GM19324 (cell line): ENCODE measurements around the gene RBP7.
A peak's percentile ranks its signal among the peaks of the same experiment; 100 is the strongest.
"Not testable (repeated sequence)": the region's sequence is repeated elsewhere in the genome, so short reads cannot be mapped to it uniquely, and the experiment has no call there.

Experiments
- ATAC-seq: cut with Tn5 transposase; IDR thresholded peaks from one replicate; pipeline ENCODE4 v1.9.1; 2021; ENCODE audit warnings: mild to moderate bottlenecking, moderate library complexity; ENCODE audit not compliant: unreplicated experiment, low FRiP score

Gene RBP7

DNA sequence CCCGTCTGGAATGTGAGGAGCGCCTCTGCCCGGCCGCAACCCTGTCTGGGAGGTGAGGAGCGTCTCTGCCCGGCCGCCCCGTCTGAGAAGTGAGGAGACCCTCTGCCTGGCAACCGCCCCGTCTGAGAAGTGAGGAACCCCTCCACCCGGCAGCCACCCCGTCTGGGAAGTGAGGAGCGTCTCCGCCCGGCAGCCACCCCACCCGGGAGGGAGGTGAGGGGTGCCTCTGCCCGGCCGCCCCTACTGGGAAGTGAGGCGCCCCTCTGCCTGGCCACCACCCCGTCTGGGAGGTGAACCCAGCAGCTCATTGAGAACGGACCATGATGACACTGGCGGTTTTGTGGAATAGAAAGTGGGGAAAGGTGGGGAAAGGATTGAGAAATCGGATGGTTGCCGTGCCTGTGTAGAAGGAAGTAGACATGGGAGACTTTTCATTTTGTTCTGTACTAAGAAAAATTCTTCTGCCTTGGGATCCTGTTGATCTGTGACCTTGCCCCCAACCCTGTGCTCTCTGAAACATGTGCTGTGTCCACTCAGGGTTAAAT, 32.0 kb downstream of the RBP7 start:
- ATAC-seq: not testable (repeated sequence)

DNA sequence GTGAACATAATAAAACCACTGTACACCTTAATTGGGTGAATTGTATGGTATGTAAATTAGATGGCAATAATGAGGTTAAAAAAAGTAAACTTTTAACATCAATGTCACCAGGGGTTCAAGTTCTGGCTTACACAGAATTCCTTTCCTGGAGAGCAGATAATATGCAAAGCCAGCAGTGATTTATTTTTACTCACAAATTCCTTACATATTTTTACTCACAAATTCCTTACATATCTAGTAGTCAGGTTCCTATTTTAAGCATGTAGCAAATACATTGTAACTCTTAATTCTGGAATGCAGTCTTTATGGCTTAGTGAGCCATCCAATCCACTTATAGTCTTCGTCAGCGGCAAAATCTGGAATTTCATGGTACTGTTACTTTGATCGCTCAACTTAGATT, 34.4 kb downstream of the RBP7 start:
- ATAC-seq: no peak

DNA sequence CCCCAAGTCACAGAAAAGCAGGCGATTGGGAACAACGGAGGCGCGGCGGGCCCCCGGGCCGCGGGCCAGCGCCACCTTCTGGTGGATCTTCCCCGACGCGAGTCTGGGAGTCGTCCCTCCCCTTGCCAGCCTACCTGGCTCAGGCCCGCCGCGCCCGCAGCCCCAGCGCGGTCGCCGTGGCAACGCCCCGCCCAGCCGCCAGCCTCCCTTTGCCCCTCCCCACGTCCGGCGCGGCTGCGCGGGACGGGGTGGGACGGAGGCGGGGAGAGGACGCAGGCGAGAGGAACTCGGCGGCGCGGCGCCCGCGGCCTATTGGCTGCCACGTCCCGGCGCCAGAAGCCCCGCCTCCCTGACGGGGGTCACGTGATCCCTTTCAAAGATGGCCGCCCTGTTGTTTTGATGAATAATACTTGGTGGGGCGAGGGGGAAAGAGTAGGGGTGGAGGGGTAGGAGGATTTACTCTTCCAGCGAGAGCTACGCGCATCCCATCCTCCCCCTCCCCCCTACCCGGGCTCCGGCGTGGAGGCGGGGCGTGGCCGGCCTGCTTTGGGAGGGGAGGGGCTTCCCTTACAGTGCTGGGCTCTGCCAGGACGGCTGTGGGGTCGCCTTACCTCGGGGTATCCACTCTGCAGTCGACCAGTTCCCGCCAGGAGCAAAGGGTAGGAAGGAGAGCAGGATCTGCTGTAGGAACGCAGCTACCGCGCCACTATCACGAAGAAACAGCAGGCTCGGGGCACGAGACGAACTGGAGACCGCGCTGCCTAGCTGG, 35.7 kb downstream of the RBP7 start, which contains the start of gene UBE4B:
UBE4B (plus strand) TSS at position 369 of the 769 bp plus-strand sequence. CDS start 713 bp downstream, outside the sequence.
- ATAC-seq: peak; percentile 98

DNA sequence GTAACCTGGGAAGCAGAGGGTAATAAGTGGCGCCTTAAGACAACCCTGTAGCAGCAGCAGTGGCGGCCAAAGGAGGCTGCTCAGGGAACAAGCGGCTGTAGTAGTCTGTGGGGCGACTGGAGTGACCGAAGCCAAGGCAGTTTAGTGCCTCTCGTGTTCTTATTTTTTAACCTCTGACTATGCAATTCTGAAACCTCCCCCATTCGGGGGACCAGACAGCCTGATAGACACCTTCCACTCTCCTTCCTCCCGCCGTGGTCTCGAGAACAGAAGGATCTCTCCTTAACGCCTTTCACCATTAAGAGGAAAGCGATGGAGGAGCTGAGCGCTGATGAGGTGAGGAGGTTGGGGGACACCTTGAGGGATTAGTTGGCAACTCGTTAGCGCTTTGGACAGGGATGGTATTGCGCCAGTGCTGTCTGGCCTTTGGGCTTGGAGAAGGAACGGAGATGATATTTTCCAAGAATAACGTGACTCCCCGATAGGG, 36.4 kb downstream of the RBP7 start:
- ATAC-seq: peak; percentile 10

DNA sequence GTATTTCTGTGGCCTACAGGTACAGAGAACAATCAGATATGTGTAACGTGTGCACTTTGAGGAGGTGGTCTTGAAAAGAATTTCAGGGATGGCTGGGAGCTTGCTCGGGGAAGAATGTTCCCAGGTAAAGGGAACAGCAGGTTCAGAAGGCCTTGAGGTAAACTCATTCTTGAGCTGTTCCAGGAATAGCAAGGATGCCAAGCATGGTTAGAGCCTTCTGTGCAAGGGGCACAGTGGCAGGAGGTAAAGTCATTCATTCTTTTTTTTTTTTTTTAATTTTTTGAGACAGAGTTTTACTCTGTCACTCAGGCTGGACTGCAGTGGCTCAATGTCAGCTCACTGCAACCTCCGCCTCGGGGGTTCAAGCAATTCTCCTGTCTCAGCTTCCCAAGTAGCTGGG, 45.7 kb downstream of the RBP7 start:
- no peak for ATAC-seq

DNA sequence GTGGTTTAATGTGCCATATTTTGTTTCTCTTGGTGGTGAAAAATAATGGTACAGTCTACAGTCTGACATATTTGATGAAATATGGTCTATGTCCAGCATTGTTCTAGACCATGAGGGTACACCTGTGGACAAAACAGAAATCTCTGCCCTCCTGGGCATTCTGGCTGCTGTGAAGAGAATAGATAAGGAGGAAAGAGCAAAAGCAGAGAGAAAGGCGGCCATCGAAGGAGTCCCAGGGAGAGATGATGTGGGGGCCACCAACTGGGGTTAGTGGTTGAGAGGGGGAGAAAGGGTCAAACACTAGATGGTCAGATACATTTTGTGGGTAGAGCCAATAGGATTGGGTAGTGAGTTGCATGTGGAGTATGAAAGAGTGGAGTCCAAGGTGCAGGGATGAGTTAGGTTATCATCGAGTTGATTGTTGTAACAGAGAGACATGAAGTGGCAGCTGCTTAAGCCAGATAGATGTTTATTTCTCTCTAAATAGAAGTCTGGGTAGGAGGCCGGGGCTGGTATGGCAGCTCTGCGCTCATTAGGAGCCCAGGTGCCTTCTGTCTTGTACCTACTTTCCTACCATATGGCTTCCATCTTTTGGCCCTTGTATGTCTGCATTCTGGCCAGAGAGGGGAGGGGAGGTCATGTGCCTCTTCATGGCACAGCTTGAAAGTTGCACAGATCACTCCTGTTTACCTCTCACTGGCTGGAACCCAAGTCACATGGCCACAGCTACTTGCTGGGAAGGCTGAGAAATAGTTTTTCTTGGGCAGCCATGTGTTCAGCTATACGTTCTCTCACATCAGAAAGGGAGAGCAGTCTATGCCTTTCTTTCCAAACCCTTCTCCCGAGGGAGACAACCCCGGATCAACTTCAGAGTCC, 48.7 kb downstream of the RBP7 start:
- ATAC-seq: no peak

DNA sequence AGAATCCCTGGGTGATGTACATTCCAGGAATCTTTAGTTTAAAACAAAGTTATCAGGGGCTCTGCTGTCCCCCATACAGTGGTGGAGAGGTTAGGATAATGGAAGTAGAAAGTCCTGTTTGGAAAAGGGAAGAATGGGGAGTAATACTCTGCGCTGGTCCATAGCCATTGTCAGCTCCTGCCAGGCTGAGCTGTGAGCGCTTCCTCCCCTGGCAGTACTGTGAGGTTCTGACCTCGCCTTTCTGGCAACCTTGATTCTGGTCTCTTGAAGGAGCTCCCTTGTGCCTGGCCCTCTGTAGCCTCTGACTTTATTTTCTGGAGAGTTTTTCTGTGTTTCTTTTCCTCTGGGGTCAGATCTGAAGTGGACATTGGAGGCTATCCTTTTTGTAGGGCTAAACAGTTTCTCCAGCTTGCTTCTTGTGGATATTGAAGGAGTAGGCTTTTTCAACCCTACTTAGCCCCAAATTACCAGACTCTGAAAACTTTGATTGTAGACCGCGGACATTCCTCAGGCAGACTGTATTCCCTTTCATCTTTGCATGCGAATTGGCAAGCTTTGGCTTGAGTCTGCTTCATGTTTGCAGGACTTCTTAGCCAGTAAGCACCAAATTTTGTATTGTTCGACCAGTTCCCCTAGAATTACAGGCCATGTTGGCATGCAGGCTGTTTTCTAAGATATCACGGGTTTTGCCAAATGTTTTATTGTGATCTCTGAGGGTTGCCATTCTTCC, 49.5 kb downstream of the RBP7 start:
- ATAC-seq: no peak

DNA sequence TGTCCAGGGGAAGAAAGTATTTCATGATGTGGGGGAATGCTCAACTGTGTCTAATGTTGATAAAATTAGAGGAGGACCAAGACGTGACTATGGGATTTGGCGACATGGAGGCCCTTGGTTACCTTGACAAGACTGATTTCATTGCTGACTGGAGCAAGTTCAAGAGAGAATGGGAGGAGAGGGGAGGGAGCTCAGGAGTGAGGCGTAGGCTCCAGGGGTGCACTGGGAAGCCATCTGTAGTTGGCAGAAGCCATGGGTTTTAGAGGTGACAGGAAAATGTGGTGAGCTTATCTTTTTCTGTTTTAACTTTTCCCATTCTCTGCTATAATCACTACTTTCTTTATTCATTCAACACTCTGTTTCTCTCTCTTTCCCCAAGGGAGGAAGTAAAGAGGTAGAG, 51.6 kb downstream of the RBP7 start:
- ATAC-seq: no peak

DNA sequence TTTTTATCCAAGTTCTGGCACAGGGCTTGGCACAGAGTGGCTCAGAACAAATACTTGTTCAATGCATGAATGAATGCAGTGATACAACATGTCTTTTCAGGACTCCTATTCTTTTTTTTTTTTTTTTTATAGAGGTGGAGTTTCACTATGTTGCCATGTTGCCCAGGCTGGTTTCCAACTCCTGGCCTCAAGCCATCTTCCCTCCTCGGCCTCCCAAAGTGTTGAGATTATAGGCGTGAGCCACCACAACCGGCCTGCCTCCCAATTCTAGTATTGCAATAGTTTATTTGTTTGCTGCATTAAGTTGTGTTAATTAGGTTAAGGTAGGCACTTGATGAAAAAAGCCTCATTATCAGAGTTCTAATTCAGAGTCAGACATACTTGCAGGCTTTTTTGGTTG, 53.6 kb downstream of the RBP7 start:
- no peak for ATAC-seq

DNA sequence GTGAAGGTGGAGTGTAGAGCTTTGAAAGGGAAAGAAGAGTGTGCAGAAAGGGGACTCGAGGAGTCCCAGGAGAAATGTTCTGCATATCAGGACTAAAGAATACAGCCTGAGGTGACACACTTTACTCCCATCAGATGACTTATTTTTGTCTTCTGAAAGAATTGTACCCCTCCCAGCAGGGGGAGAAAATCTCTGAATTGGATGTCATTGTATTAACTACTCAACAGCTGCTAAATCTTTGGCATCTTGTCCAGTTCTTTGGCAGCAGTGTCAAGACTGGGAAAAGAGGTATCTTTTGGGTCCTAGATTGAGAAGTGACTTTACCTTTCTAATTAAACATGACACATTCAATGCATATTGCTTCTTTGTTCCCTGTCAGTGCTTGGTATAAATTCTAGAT, 54.6 kb downstream of the RBP7 start:
- ATAC-seq: no peak

DNA sequence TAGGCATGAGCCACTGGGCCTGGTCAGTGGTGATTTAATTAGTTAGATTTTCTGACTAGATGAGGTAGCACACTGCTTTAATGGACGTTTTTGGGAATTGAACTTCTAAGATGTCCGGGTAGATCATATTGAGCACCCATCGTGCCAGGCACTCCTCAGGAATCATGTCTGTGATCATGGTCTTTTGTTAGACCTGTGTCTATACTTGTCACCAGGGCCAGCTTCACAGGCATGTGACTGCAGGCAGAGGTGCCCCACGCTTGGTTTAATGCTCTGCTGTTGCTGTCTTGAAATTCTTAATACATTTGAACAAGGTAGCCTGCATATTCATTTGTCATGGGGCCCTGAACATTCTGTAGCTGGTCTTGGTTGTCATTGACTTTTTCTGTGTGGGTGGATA, 55.3 kb downstream of the RBP7 start:
- no peak for ATAC-seq

DNA sequence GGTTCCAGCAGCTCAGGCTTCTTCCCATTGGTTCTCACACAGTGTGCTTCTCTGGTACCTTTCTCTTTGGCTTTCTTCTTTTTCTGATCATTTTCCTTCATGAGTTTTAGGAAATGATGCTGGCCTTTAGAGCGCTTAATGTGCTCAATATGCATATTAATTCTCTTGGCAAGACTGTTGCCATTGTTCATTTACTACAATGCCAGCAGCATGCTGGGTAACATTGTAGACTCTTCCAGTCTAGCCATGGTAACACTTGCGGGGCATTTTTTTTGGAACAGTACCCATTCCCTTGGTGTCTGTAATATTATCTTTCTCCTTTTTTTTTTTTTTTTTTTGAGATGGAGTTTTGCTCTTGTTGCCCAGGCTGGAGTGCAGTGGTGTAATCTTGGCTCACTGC, 57.4 kb downstream of the RBP7 start:
- ATAC-seq: no peak

DNA sequence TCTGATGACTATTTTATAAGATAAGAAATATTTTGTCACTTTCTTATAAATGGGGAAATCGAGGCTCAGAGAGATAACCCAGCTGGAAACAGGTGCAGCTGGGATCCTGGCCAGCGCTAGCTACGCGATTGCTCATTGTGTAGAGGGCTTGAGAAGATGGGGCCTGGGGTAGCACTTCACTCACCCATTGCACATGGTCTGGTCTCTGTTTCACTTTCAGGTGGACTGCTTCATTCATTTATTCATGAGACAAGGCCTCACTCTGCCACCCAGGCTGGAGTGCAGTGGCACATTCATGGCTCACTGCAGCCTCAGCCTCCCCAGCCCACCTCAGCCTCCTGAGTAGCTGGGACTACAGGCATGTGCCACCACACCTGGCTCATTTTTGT, 59.6 kb downstream of the RBP7 start:
- ATAC-seq: no peak

DNA sequence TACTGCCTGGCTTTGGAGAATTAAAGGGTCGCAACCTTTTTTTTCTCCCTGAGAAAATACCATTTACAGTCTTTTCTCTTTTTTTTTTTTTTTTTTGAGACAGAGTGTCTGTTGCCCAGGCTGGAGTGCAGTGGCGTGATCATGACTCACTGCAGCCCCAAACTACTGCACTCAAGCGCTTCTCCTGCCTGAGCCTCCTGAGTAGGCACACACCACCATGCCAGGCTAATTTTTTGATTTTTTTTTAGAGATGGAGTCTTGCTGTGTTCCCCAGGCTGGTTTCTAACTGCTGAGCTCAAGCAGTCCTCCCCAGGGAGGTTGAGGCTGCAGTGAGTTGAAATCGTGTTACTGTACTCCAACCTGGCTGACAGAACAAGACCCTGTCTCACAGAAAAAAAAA, 60.3 kb downstream of the RBP7 start:
- ATAC-seq: no peak

DNA sequence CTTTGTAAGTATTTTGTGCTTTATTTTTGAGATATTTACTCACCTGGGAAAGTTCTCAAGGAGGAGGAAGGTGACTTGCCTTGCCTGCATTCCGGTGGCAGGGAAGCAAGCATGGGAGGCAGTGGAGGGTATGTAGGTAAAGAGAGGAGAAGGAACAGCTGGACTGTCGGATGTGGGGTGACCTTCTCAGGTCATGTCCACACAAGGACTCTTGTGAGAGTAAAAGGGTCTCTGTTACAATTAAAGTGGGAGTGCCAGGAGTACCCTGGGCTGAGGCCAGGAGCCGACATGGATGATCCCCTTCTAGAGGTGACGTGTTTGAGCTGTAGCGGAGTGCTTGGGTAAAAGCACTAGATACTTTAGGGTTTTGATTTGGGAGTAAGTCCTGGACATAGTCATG, 60.8 kb downstream of the RBP7 start:
- no peak for ATAC-seq

DNA sequence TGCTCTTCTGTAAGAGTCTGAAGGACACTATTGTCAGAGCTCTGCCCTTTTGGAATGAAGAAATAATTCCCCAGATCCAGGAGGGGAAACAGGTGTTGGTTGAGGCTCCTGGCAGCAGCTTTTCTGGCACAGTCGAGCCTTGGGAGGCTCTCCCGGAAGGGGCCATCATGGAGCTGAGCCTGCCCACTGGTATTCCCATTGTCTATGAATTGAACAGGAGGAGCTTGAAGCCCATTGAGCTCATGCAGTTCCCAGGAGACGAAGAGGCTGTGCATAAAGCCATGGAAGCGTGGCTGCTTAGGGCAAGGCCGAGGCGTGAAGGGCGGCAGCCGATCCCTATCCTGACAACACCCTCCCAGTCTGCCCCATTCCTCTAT, 62.3 kb downstream of the RBP7 start:
- ATAC-seq: no peak

DNA sequence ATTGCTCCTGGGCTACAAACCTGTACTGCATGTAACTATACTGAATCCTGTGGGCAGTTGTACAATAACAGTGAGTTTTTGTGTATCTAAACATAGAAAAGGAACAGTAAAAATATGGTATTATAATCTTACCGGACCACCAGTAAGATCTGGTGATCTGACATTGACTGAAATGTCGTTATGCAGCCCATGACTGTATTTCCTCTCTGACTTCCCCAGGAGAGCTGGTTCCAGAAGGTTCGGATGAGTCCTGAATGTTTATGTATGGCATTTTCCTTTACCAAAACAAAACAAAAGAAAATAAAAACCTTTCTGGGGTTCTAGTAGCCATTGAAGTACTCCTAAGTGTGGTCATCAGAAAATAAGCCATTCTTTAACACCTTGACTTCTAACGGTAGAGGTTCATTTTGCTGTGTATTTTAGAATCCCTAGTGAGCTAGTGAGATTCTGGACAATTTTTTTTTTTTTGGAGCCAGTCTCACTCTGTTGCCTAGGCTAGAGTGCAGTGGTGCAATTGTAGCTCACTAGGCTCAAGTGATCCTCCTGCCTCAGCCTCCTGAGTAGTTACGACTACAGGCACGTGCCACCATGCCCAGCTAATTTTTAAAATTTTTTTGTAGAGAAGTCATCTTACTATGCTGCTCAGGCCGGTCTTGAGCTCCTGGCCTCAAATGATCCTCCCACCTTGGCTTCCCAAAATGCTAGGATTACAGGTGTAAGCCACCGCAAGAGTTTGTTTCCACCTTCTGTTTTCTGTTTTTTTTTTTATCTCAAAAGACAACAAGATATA, 63.5 kb downstream of the RBP7 start:
- ATAC-seq: no peak

DNA sequence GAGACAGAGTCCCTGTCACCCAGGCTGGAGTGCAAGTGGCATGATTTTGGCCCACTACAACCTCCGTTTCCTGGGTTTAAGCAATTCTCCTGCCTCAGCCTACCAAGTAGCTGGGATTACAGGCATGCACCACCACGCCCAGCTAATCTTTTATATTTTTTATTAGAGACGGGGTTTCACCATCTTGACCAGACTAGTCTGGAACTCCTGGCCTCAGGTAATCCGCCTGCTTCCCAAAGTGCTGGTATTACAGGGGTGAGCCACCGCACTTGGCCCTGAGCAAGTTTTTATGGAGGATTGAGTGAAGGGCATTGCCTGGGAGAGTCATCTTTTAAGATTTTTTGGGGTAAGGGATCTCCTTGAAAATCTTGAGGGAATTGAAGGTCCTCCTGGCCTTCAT, 64.2 kb downstream of the RBP7 start:
- no peak for ATAC-seq

DNA sequence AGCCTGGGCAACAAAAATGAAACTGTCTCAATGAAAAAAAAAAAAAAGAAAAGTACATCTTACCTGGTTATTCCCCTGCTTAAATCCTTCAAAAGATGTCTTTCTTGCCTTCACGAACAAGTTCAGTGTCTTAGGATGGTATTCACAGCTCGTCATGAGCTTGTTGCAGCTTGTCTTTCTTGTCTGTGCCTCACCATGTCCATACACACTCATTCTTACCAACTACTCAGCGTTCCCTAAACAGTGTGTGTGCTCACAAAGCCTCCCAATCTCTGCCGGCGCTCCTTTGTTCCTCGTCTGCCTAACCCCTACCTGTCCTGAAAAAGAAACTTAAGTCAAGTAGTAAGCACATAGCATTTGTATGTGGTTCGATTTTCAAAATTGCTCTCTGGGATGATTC, 66.8 kb downstream of the RBP7 start:
- ATAC-seq: no peak
